A549 treated with AZD9567 at 1 μM for 4 hours (cell line): ENCODE results near the gene KBTBD8. TPM values are rescaled to one million over a fixed set of nuclear protein-coding genes. Genes with fewer than 3 reads are reported as not detected.

Source experiments
- total RNA-seq: library from RNA; stranded (reverse); fragments of 200-300 nt; extraction: Qiagen RNA extraction; gene quantifications from 5 replicates; pipeline ENCODE4 v1.2.3, GENCODE V29; 2022; ENCODE audit not compliant: insufficient read depth

Gene KBTBD8
- 0.52 to 0.99 TPM (median 0.69 TPM) in 4 of 5 replicates, not detected in the other for total RNA-seq

GRCh38 chr3:66998113-66998903 is at the start of gene KBTBD8:
TSS of gene KBTBD8 (plus strand) at chr3:66998307. CDS start at chr3:66998356, 49 bp downstream.

